HepG2 (cell line): ENCODE data around the gene GABRA4. TPM values are rescaled to one million over a fixed set of nuclear protein-coding genes. Genes with fewer than 3 reads are reported as not detected.

Source experiments
- ATAC-seq: fragments of 200-7000 bp; cut with Tn5 transposase; 3 replicates; pipeline ENCODE4 v1.9.1; 2020; ENCODE audit warnings: mild to moderate bottlenecking, moderate library complexity
- BruUV-seq: library from RNA; stranded (reverse); fragments of 400-500 nt; replicated peaks from 2 replicates; lab custom pipeline; 2021; lab: Mats Ljungman, UMichigan
- CTCF ChIA-PET: fragments of 300-600 bp; formaldehyde crosslinking; extraction: SDS; loops from one replicate; lab custom pipeline; 2021; ENCODE audit warnings: low total read pairs, inconsistent platforms, low intra/inter-chr PET ratio; lab: Yijun Ruan, JAX
- POLR2A ChIA-PET: fragments of 350-600 bp; sonication (Branson Sonifier 250); formaldehyde crosslinking; loops from one replicate; lab custom pipeline; 2020; ENCODE audit warnings: antibody characterized with exemption, inconsistent platforms; lab: Yijun Ruan, JAX
- DNase-seq: peaks from one replicate; pipeline ENCODE4 v3.0.0-alpha.2; 2015; ENCODE audit warnings: low spot score
- FAIRE-seq: peaks from 3 replicates; lab custom pipeline; 2011; peaks lifted over from hg19 to GRCh38; lab: Jason Lieb, UNC
- H2AFZ ChIP-seq: one replicate; pipeline ENCODE4 v1.6.1; 2011; ENCODE audit warnings: low read length, inconsistent platforms
- H3K27ac ChIP-seq: fragments of 300-600 bp; 3 replicates; pipeline ENCODE4 v1.8.0; 2011; ENCODE audit warnings: mixed run types, mild to moderate bottlenecking, mixed read lengths, low read length, inconsistent platforms; ENCODE audit not compliant: insufficient read depth; ENCODE audit errors: extremely low read length
- H3K27me3 ChIP-seq, 2 experiments: fragments of 200-600 bp in 1 of 2; 2 replicates in 1 of 2; 3 replicates in 1 of 2; pipeline versions ENCODE4 v1.6.0 to v1.8.0; 2011; ENCODE audit warnings: low read length in 2 of 2, mild to moderate bottlenecking in 2 of 2, moderate library complexity in 2 of 2, inconsistent platforms in 1 of 2; ENCODE audit not compliant: insufficient read depth in 2 of 2, control insufficient read depth in 1 of 2
- H3K36me3 ChIP-seq, 2 experiments: fragments of 200-600 bp in 1 of 2; replicated peaks in 1 of 2; 2 replicates in 1 of 2; 3 replicates in 1 of 2; pipeline versions ENCODE4 v1.5.1 to v1.8.0; 2011; ENCODE audit warnings: low read length in 2 of 2, inconsistent platforms in 1 of 2; ENCODE audit not compliant: insufficient read depth in 2 of 2, control insufficient read depth in 1 of 2
- H3K4me1 ChIP-seq: 2 replicates; pipeline ENCODE4 v1.5.1; 2012; ENCODE audit warnings: low read length, inconsistent platforms; ENCODE audit not compliant: insufficient read depth
- H3K4me2 ChIP-seq: 2 replicates; pipeline ENCODE4 v1.6.0; 2011; ENCODE audit warnings: low read depth, low read length, inconsistent platforms
- H3K4me3 ChIP-seq, 3 experiments: fragments of 200-600 bp in 1 of 3; sonication (generic), shearing (Covaris generic) in 1 of 3; replicated peaks in 1 of 3; 2 replicates each; pipeline ENCODE4 v1.5.1; 2011 to 2016; ENCODE audit warnings: low read length in 3 of 3, inconsistent platforms in 2 of 3, low read depth in 2 of 3, mild to moderate bottlenecking in 2 of 3, control low read depth in 1 of 3, mixed read lengths in 1 of 3; ENCODE audit not compliant: insufficient read depth in 1 of 3
- H3K79me2 ChIP-seq: one replicate; pipeline ENCODE4 v1.6.1; 2011; ENCODE audit warnings: low read length, inconsistent platforms; ENCODE audit not compliant: insufficient read depth
- H3K9ac ChIP-seq: 2 replicates; pipeline ENCODE4 v1.6.0; 2011; ENCODE audit warnings: mild to moderate bottlenecking, low read depth, low read length, inconsistent platforms; ENCODE audit not compliant: insufficient read depth
- H3K9me3 ChIP-seq: 2 replicates; pipeline ENCODE4 v1.5.1; 2012; ENCODE audit warnings: mild to moderate bottlenecking, low read length
- H4K20me1 ChIP-seq: 2 replicates; pipeline ENCODE4 v1.6.0; 2011; ENCODE audit warnings: inconsistent platforms, mild to moderate bottlenecking, low read length, moderate library complexity; ENCODE audit not compliant: insufficient read depth
- LRRFIP1 ChIP-seq: sonication (generic); formaldehyde crosslinking; conservative IDR thresholded peaks from 2 replicates; pipeline ENCODE4 v1.4.0; 2020; ENCODE audit warnings: missing genetic modification reagents
- MNT ChIP-seq: fragments of 450-650 bp; IDR thresholded peaks from 2 replicates; pipeline ENCODE4 v1.6.1; 2016
- SIN3A ChIP-seq: IDR thresholded peaks from 2 replicates; pipeline ENCODE4 v1.6.1; 2011; ENCODE audit warnings: low read depth, mild to moderate bottlenecking, control low read depth, low read length, borderline replicate concordance
- SMARCE1 ChIP-seq: fragments of 450-650 bp; IDR thresholded peaks from 2 replicates; pipeline ENCODE4 v1.6.1; 2017; ENCODE audit warnings: borderline replicate concordance
- SNAPC2 ChIP-seq: sonication (generic); formaldehyde crosslinking; IDR thresholded peaks from 2 replicates; pipeline ENCODE4 v1.8.1; 2022; ENCODE audit warnings: mild to moderate bottlenecking, missing genetic modification reagents
- SRSF4 ChIP-seq: fragments of 200-400 bp; formaldehyde crosslinking; IDR thresholded peaks from one replicate; pipeline ENCODE4 v1.6.1; 2018; ENCODE audit warnings: mild to moderate bottlenecking, low read depth, low read length, moderate library complexity; ENCODE audit not compliant: poor library complexity, severe bottlenecking
- ZBTB21 ChIP-seq: sonication (generic); formaldehyde crosslinking; IDR thresholded peaks from 2 replicates; pipeline ENCODE4 v1.4.0; 2020; ENCODE audit warnings: missing genetic modification reagents
- ZNF263 ChIP-seq: sonication (generic); formaldehyde crosslinking; IDR thresholded peaks from 2 replicates; pipeline ENCODE4 v1.4.0; 2020; ENCODE audit warnings: missing genetic modification reagents
- ZNF30 ChIP-seq: sonication (generic); formaldehyde crosslinking; IDR thresholded peaks from 2 replicates; pipeline ENCODE4 v1.5.0; 2020; ENCODE audit warnings: mild to moderate bottlenecking, missing genetic modification reagents
- in situ Hi-C: cut with HindIII; loops from 2 replicates; pipeline ENCODE4 v1.10.0; 2017; ENCODE audit warnings: low pct_unique_long_range_greater_than_20kb; ENCODE audit not compliant: extremely low pct_ligation_motif_present
- intact Hi-C: fragments of 100-400 bp; cut with micrococcal nuclease; formaldehyde crosslinking; loops from one replicate; pipeline ENCODE4 v1.10.0; 2022; ENCODE audit not compliant: unreplicated experiment
- polyA plus RNA-seq, 8 experiments: library from polyadenylated mRNA; depleted of rRNA in 3 of 8; stranded (reverse) in 7 of 8; unstranded in 1 of 8; fragments of >200 nt; fragmentation: Illumina TruSeq in 4 of 8; extraction: Trizol in 4 of 8; gene quantifications; 2 replicates each; pipeline versions ENCODE4 v1.2.1 to v1.2.3, GENCODE V29; 2011 to 2016; ENCODE audit warnings: low read depth in 4 of 8, missing spikeins in 1 of 8, mixed read lengths in 1 of 8; ENCODE audit not compliant: insufficient read depth in 1 of 8
- total RNA-seq, 5 experiments: library from RNA; depleted of rRNA; stranded (reverse); fragments of >200 nt; fragmentation: Illumina TruSeq; extraction: Trizol; gene quantifications; 2 replicates each; pipeline ENCODE4 v1.2.3, GENCODE V29; 2016; ENCODE audit warnings: low read depth in 1 of 5

Gene GABRA4
- total and polyA plus RNA-seq, 2 of the 13 experiments (the other 11 are each of a cell fraction or from before 2014, with no cell fraction given): not detected

GRCh38 chr4:46955601-46956000 is 37.8 kb downstream of the GABRA4 start (continued):
- TF ChIP-seq LRRFIP1 (CRISPR knock-in tag) (no peak), ZNF30 (CRISPR knock-in tag) (no peak), SNAPC2 (no peak), ZNF263 (CRISPR knock-in tag) (no peak)

- no peak overlapping the region for H3K4me3 ChIP-seq
- H3K9me3 ChIP-seq: no peaks in the 10 kb centered on the region
- no peaks in the 10 kb centered on the region for H4K20me1 ChIP-seq
- no peak overlapping the region for H2AFZ ChIP-seq
- DNase-seq: no peak
- intact Hi-C loops (no loop called here), in situ Hi-C loops (no loop called here)
- H3K27me3 ChIP-seq: no peaks in the 10 kb centered on the region
- BruUV-seq: no TSS peak
- H3K79me2 ChIP-seq: no peaks in the 10 kb centered on the region
- FAIRE-seq: no peak
- ATAC-seq: no peak
- no peak overlapping the region for H3K9ac ChIP-seq
- no peaks in the 10 kb centered on the region for H3K4me1 ChIP-seq
- no peak overlapping the region for H3K4me2 ChIP-seq
- no peaks in the 10 kb centered on the region for H3K36me3 ChIP-seq
- CTCF ChIA-PET: no interaction called here
- TF ChIP-seq SIN3A (no peak), SMARCE1 (no peak), ZBTB21 (CRISPR knock-in tag) (no peak), SRSF4 (no peak), MNT (no peak)
- TF ChIP-seq, all 625 proteins: peak for 0
- no peak overlapping the region for H3K27ac ChIP-seq
- POLR2A ChIA-PET: no interaction called here
These were observed 38.7 kb downstream of the GABRA4 start for GRCh38 chr4:46954643-46955042.
